OCI-LY3 (cell line): ENCODE data around the gene TMEM26.

Experiments used
- H2AFZ ChIP-seq: fragments of 200-600, 300-600 bp; shearing (Covaris generic); 2 replicates; pipeline ENCODE4 v1.6.0; 2014; ENCODE audit warnings: antibody characterized with exemption, low read depth, low read length
- H3K27ac ChIP-seq: fragments of 200-600, 300-600 bp; sonication (generic); 2 replicates; pipeline ENCODE4 v1.5.1; 2014; ENCODE audit warnings: mild to moderate bottlenecking, low read length, moderate library complexity, mixed read lengths
- H3K27me3 ChIP-seq: fragments of 200-600, 300-600 bp; sonication (generic); 2 replicates; pipeline ENCODE4 v1.6.1; 2014; ENCODE audit warnings: low read depth, low read length, mixed read lengths
- H3K36me3 ChIP-seq: fragments of 200-600, 300-600 bp; sonication (generic); replicated peaks from 2 replicates; pipeline ENCODE3; 2014; ENCODE audit warnings: low read depth, low read length, mixed read lengths
- H3K4me1 ChIP-seq: fragments of 300-600, 200-600 bp; sonication (generic); 2 replicates; pipeline ENCODE4 v1.6.1; 2014; ENCODE audit warnings: low read length, mixed read lengths
- H3K4me2 ChIP-seq: fragments of 200-600, 300-600 bp; sonication (generic); 2 replicates; pipeline ENCODE4 v1.6.1; 2014; ENCODE audit warnings: low read length, mixed read lengths
- H3K4me3 ChIP-seq: fragments of 300-600, 200-600 bp; sonication (generic); 2 replicates; pipeline ENCODE4 v1.5.1; 2014; ENCODE audit warnings: antibody characterized with exemption, mild to moderate bottlenecking, low read length, moderate library complexity
- H3K79me2 ChIP-seq: fragments of 300-600, 200-600 bp; shearing (Covaris generic); 2 replicates; pipeline ENCODE4 v1.6.1; 2014; ENCODE audit warnings: mild to moderate bottlenecking, low read length, mixed read lengths
- H3K9ac ChIP-seq: fragments of 300-600, 200-600 bp; shearing (Covaris generic); 2 replicates; pipeline ENCODE4 v1.6.0; 2014; ENCODE audit warnings: mild to moderate bottlenecking, low read length, moderate library complexity
- H3K9me3 ChIP-seq: fragments of 200-600, 300-600 bp; shearing (Covaris generic); 2 replicates; pipeline ENCODE4 v1.6.1; 2014; ENCODE audit warnings: low read length, mixed read lengths; ENCODE audit not compliant: insufficient read depth
- H4K20me1 ChIP-seq: fragments of 200-600, 300-600 bp; sonication (generic); 2 replicates; pipeline ENCODE4 v1.6.1; 2016; ENCODE audit warnings: low read length, mixed read lengths; ENCODE audit not compliant: insufficient read depth
- EZH2phosphoT487 ChIP-seq: fragments of 200-600 bp; shearing (Covaris generic); IDR thresholded peaks from 2 replicates; pipeline ENCODE4 v1.6.1; 2018; ENCODE audit warnings: antibody characterized with exemption, mixed run types, low read depth
- TF ChIP-seq, protein P1 (sequence below): fragments of 200-600, 300-600 bp; sonication (generic); IDR thresholded peaks from 2 replicates; pipeline ENCODE4 v1.5.1; 2014; ENCODE audit warnings: antibody characterized with exemption, low read length, low read depth

TMEM26 gene

GRCh38 chr10:61451357-61451756 is 1.8 kb downstream of the TMEM26 start:
- no peaks in the 10 kb centered on the region for H3K4me1 ChIP-seq
- H3K27me3 ChIP-seq: no peaks in the 10 kb centered on the region
- H3K36me3 ChIP-seq: no peaks in the 10 kb centered on the region
- H3K9ac ChIP-seq: no peak overlapping the region
- H3K79me2 ChIP-seq: no peaks in the 10 kb centered on the region
- no peak overlapping the region for H3K4me2 ChIP-seq
- no peak overlapping the region for H3K4me3 ChIP-seq
- no peaks in the 10 kb centered on the region for H4K20me1 ChIP-seq
- no peaks in the 10 kb centered on the region for H3K9me3 ChIP-seq
- TF ChIP-seq EZH2phosphoT487: no peak
- TF ChIP-seq, protein P1, sequence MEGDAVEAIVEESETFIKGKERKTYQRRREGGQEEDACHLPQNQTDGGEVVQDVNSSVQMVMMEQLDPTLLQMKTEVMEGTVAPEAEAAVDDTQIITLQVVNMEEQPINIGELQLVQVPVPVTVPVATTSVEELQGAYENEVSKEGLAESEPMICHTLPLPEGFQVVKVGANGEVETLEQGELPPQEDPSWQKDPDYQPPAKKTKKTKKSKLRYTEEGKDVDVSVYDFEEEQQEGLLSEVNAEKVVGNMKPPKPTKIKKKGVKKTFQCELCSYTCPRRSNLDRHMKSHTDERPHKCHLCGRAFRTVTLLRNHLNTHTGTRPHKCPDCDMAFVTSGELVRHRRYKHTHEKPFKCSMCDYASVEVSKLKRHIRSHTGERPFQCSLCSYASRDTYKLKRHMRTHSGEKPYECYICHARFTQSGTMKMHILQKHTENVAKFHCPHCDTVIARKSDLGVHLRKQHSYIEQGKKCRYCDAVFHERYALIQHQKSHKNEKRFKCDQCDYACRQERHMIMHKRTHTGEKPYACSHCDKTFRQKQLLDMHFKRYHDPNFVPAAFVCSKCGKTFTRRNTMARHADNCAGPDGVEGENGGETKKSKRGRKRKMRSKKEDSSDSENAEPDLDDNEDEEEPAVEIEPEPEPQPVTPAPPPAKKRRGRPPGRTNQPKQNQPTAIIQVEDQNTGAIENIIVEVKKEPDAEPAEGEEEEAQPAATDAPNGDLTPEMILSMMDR: no peak
- H2AFZ ChIP-seq: no peak overlapping the region
- H3K27ac ChIP-seq: no peak overlapping the region

DNA sequence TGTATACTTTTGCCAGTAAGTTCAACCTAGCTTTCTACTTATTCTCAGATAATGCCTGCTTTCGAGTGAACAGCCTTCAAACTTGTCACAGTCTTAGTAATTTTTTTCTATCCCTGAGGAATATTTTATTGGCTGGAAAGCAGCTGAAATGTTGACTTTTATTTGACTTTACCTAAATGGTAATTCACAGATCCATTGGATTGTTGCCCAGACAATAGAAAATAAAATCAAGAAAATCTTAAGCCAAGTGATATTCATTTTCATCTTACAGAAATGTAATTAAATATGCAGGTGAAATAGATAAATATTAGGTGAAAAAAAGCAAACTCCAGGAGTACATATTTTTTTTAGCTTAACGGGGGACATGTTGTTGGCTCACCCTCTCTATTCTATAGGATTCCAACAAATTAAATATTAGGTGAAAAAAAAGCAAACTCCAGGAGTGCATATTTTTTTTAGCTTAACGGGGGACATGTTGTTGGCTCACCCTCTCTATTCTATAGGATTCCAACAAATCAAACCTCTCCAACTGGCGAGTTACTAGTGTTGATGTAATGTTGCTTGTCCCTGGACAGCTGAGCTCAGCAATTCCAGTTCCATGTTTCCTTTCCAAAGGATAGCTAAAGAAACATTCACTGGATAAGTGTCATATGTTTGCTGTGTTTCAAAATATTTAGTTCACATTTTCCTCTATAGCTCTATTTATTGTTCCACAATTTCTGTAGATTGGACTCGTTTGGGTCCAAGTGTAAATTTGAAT is 4.2 kb downstream of the TMEM26 start:
- no peak overlapping the region for H3K27ac ChIP-seq
- H3K36me3 ChIP-seq: no peaks in the 10 kb centered on the region
- H3K79me2 ChIP-seq: no peaks in the 10 kb centered on the region
- H4K20me1 ChIP-seq: no peaks in the 10 kb centered on the region
- no peak overlapping the region for H3K9ac ChIP-seq
- no peaks in the 10 kb centered on the region for H3K9me3 ChIP-seq
- TF ChIP-seq EZH2phosphoT487: no peak
- TF ChIP-seq, protein P1: no peak
- H2AFZ ChIP-seq: no peak overlapping the region
- no peaks in the 10 kb centered on the region for H3K4me1 ChIP-seq
- no peak overlapping the region for H3K4me3 ChIP-seq
- no peaks in the 10 kb centered on the region for H3K27me3 ChIP-seq
- H3K4me2 ChIP-seq: no peak overlapping the region

GRCh38 chr10:61448091-61448490 is 5.1 kb downstream of the TMEM26 start:
- Histone ChIP-seq H3K36me3 (no peaks in the 10 kb centered on the region), H3K9ac (no peak overlapping the region), H4K20me1 (no peaks in the 10 kb centered on the region), H3K4me2 (no peak overlapping the region), H3K27ac (no peak overlapping the region), H3K4me1 (no peaks in the 10 kb centered on the region), H3K4me3 (no peak overlapping the region), H3K9me3 (no peaks in the 10 kb centered on the region), H3K79me2 (no peaks in the 10 kb centered on the region), H3K27me3 (no peaks in the 10 kb centered on the region), H2AFZ (no peak overlapping the region)
- TF ChIP-seq EZH2phosphoT487: no peak

DNA sequence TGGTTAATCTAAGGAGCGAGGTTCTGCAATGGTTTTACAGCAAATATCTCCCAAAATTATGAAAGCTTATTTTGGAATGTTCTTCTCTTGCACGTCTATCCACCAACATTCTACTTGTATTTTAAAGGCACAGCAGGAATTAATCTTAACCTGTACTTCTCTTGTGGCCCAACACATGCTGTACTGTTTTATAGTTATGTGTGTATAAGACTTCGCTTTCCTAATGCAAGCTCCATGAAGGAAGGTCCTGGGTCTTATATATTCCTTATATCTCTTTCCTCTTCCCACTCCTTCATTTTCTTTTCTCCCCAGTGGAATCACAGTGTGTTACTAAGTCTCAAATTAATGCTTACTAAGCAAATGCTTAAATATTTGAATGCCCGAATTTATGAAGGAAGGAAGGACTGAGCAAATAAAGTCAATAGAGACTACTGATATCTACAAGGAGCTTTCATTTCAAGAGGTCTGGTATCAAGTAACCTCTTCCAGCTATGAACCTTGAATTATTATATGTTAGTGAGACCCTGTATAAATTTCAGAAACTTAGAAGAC is 14.0 kb downstream of the TMEM26 start:
- Histone ChIP-seq H3K36me3 (no peaks in the 10 kb centered on the region), H4K20me1 (no peaks in the 10 kb centered on the region), H3K9me3 (no peaks in the 10 kb centered on the region), H3K27me3 (no peaks in the 10 kb centered on the region), H3K4me2 (no peak overlapping the region), H3K79me2 (no peaks in the 10 kb centered on the region), H3K9ac (no peak overlapping the region), H2AFZ (no peak overlapping the region), H3K4me1 (peaks cover 2% of the 10 kb centered on the region; the same call in 1 of the 2 replicates), H3K4me3 (no peak overlapping the region), H3K27ac (no peak overlapping the region)
- TF ChIP-seq, protein P1: no peak
- TF ChIP-seq EZH2phosphoT487: no peak
